GM21381 (cell line): ENCODE data around the gene NEDD8.
"Not testable (repeated sequence)": the region's sequence is repeated elsewhere in the genome, so short reads cannot be mapped to it uniquely, and the experiment has no call there.

Source experiments
- ATAC-seq: cut with Tn5 transposase; IDR thresholded peaks from one replicate; pipeline ENCODE4 v1.9.1; 2021; ENCODE audit warnings: mild to moderate bottlenecking, moderate library complexity; ENCODE audit not compliant: unreplicated experiment

The NEDD8 gene

GRCh38 chr14:24228902-24229301 lies 3.3 kb downstream of the NEDD8 start:
- no peak for ATAC-seq

DNA sequence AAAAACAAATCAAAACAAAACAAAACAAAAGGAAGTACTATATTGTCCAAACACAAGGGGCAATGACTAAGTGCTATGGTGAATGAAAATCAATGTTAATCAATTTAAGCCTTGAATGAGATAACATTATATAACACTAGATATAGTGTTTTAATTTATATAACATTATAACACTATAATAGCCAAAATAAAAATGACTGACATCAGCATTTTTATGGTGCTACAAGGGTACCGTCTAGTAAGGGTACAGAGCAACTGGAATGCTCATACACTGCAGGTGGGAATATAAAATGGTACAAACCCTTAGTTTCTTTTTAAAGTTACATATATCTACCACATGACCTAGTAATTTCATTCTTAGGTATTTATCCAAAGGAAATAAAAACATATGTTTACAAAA lies 5.7 kb downstream of the NEDD8 start:
- ATAC-seq, result no peak

GRCh38 chr14:24224618-24225071 lies 7.5 kb downstream of the NEDD8 start:
- ATAC-seq, result no peak

- ATAC-seq, result not testable (repeated sequence)
Measured at GRCh38 chr14:24222987-24223386, 9.2 kb downstream of the NEDD8 start.

- ATAC-seq, result no peak
Measured at GRCh38 chr14:24219521-24219920, 12.6 kb downstream of the NEDD8 start.

DNA sequence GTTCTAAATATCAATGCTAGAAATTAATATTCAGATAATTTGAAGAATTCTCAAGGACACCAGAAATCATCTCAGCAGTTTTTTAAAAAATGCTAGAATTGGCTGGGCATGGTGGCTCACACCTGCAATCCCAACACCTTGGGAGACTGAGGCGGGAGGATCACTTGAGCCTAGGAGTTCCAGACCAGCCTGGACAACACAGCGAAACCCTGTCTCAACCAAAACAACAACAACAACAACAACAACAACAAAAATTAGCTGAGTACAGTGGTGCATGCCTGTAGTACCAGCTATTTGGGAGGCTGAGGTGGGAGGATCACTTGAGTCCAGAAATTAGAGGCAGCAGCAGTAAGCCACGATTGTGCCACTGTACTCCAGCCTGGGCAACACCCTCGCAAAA lies 13.1 kb downstream of the NEDD8 start:
- ATAC-seq, result no peak

GRCh38 chr14:24216876-24217275 lies 15.3 kb downstream of the NEDD8 start:
- ATAC-seq, result not testable (repeated sequence)

- ATAC-seq, result no peak
Measured at GRCh38 chr14:24216345-24216699, 15.8 kb downstream of the NEDD8 start.

- ATAC-seq, result peak; percentile 60
Measured at GRCh38 chr14:24215495-24216344, 16.4 kb downstream of the NEDD8 start, which contains the start of gene MDP1. TSS of gene MDP1 (minus strand) at chr14:24216066. CDS start at chr14:24215955, 111 bp downstream.

DNA sequence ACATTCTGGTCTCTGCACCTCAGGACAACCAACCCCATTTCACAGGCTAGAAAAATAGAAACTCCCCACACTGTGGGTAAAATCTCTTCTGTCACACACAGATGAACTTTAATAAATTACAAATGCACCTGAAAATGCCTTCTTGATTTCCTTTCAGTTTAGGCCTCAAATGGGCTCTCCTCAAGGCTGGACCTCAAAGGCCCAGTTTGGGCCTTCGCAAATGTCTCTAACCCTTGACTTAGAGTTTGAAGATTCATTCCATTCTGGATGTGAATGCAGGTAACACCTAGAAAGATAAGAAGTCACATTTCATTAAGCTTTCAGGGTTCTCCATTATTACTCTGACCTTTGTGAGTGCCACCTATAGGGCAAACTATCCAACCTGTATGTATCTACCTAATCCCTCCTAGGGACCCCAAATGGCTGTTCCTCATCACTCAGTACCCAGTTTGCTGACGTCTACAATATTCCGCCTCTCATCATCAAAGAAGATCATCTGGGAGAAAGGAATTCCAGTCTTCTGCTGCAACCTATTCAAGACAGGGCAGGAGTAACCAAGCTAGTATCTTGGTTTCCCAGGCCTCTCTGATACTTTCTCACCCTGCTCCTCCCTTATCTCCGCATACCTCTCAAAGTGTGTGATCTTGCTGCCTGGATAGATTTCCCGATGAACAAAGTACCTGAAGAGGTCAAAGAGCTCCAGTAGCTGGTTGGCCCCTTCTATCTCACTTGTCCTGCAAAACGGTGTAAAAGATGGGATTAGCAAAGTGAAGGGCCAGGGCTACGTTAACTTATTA lies 18.1 kb downstream of the NEDD8 start:
- ATAC-seq, result no peak

DNA sequence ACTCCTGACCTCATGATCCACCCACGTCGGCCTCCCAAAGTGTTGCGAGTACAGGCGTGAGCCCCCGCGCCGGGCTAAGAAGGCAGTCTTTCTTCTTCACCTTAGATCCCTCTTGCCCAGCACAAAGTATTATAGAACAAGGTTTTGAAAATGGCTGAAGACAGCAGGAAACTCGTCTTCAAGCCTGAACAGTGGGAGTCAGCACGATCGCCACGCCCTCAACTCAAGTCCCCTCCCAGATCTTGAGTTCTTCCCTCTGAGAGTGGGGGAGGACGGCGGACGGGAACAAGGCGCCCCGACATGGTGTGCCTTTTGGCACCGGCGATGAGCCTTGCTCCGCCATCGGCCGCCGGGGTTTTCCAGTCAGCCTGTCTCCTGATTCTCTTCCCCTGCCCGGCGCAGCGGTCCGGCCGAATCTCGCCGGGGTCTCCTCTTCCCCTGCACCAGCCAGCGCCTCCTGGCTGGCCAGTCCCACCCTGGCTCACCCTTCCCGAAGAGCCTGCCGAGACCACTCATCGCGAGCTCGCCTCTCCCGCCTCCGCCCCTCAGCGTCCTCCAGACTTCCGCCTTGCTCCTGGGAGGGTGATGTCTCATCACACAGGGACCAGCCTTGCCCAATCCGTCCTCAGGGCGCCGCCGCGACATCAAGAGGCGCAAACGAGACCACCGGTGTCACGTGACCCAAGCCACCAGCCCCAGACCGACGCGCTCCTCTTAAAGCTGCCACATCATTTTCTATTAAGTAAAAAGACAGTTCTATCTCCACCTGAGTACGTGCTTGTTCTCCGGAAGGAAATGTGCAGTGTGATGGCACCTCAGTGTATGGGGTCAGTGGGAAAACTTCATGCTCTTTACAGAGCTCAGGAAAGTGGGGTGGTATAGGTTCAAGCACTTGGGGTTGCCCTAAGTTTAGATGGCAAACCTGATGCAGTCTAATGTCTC lies 19.0 kb downstream of the NEDD8 start, which contains the start of gene CHMP4A:
Gene CHMP4A, minus strand, starts transcription at position 565 of the 942 bp plus-strand sequence. Its CDS starts 49 bp downstream, at position 516.
- ATAC-seq, result peak; percentile 80

DNA sequence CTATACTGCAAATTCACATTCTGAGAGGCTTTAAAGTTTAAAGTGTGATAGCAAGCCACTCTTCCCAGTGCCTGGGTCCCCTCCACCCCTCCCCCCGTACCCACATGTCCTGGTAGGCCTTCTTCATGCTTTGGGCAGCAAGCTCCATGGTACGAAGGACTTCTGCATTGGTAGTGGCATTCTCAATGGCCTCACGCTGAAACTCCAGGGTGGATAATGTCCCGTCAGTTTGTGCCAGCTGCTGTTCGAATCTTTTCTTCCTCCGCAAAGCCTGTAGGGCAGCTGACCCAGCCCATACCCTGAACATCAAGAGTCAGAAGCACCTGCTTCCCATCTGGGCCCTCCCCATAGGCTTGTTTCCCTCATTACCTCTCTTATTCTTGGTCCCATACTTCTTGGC lies 20.9 kb downstream of the NEDD8 start:
- no peak for ATAC-seq

DNA sequence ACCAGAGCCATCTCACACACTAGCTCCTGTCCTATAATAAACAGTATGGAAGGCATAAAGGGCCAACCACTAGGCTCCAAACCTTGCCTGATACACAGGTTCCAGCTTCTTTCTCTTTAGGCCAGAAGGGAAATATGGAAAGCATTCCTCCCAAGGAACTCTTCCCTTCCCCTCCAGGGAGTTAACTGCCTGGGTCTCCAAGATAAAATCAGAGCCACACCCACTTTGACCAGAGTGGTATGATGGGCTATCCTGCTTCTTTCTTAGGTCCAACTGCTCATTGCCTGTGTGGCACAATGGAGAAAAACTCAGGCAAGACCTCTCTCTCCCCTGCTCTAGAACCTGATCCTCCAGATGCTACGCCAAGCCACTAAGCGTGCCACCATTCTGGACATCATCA lies 24.5 kb downstream of the NEDD8 start:
- no peak for ATAC-seq

GRCh38 chr14:24207104-24207551 lies 25.0 kb downstream of the NEDD8 start:
- no peak for ATAC-seq

GRCh38 chr14:24206260-24207103 lies 25.7 kb downstream of the NEDD8 start:
- ATAC-seq, result no peak

DNA sequence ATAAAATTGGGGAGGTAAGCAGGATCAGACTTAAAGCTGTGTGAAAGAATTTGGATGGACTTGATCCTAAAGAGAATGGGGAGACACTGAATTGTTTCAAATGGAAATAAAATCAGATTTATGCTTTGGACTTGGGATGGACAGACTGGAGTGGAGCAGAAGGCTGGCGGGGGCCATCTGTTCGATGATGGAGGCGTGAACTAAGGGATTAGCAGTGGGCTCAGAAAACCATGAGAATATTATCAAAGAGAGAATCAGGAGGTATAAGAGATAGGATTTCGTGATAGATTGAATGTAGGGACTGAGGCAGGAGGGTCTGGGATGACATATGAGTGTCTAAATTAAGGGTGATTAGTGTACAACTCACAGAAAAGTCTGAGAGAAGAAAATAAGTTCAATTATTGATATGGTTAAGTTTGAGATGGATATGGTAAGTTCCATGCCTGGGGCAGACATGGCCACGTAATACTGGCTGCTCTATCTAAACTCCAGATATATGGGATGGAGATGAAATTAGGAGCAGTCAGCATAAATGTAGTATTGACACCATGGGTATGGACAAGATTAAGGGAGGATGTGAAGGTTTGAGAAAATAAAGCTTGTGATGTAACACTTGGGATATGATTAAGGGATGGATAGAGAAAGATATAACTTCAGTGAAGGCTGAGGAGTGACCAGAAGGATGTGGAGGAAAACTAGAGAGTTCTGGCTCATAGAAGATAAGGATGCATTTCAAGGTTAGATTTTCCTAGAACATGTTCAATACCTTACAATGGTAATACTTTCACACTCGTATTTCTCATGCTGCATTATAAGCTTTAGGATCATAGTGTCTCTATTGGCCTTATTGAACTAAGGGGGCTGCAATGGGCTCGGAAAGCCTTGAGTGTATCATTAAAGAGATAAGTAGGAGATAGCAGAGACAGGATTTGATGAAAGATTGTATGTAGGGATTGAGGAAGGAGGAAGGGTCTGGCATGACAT lies 27.7 kb downstream of the NEDD8 start:
- no peak for ATAC-seq

DNA sequence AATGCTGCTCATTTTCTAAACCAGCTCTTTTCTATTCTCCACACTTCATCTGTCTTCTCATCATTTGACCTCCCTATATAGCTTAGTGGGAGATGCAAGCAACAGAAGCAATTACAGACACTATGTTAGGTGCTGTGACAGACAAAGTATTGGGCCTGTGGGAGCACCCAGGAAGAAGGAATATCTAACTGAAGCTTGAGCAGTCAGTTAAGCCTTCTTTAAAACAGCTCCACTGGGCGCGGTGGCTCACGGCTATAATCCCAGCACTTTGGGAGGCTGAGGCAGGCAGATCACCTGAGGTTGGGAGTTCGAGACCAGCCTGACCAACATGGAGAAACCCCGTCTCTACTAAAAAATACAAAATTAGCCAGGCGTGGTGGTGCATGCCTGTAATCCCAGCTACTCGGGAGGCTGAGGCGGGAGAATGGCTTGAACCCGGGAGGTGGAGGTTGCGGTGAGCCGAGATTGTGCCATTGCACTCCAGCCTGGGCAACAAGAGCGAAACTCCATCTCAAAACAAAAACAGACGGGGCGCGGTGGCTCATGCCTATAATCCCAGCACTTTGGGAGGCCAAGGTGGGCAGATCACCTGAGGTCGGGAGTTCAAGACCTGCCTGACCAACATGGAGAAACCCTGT lies 28.8 kb downstream of the NEDD8 start:
- not testable (repeated sequence) for ATAC-seq

DNA sequence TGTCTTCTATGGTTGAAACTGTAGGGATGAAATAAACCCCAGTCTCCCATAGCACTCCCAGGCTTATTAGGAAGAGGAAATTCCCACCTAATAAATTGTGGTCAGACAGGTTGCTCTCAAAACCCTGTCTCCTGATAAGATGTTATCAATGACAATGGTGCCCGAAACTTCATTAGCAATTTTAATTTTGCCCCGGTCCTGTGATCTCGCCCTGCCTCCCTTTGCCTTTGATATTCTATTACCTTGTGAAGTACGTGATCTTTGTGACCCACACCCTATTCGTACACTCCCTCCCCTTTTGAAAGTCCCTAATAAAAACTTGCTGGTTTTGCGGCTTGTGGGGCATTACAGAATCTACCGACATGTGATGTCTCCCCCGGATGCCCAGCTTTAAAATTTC lies 29.6 kb downstream of the NEDD8 start:
- ATAC-seq, result not testable (repeated sequence)
